H1 (cell line): Measurements from ENCODE around the gene GAS7. TPM values are rescaled to one million over a fixed set of nuclear protein-coding genes. Genes with fewer than 3 reads are reported as not detected.

ENCODE experiments used
- polyA plus RNA-seq, 7 experiments: library from polyadenylated mRNA; depleted of rRNA in 3 of 7; stranded (reverse) in 5 of 7; unstranded in 2 of 7; fragments of >200 nt in 5 of 7; fragments of 200-250 nt in 2 of 7; gene quantifications; 1 replicate in 5 of 7; 2 replicates in 1 of 7; 4 replicates in 1 of 7; pipeline versions ENCODE4 v1.2.1 to v1.2.3, GENCODE V29; 2011 to 2013; ENCODE audit warnings: missing spikeins in 2 of 7, mixed read lengths in 2 of 7
- total RNA-seq: library from RNA; stranded (reverse); fragmentation: NEBNext Ultra II Directional; extraction: Animal tissue kit (Norgen Biotek cat#: 25700); gene quantifications from 2 replicates; pipeline ENCODE4 v1.2.1, GENCODE V29; 2021
- TF ChIP-seq, protein P1 (sequence below): IDR thresholded peaks from 2 replicates; pipeline ENCODE4 v1.6.1; 2012; ENCODE audit warnings: low read length, inconsistent platforms

The GAS7 gene
- total and polyA plus RNA-seq, 2 of the 8 experiments (the other 6 are each of a cell fraction or from before 2014, with no cell fraction given) = 5.0 to 14.5 TPM

DNA sequence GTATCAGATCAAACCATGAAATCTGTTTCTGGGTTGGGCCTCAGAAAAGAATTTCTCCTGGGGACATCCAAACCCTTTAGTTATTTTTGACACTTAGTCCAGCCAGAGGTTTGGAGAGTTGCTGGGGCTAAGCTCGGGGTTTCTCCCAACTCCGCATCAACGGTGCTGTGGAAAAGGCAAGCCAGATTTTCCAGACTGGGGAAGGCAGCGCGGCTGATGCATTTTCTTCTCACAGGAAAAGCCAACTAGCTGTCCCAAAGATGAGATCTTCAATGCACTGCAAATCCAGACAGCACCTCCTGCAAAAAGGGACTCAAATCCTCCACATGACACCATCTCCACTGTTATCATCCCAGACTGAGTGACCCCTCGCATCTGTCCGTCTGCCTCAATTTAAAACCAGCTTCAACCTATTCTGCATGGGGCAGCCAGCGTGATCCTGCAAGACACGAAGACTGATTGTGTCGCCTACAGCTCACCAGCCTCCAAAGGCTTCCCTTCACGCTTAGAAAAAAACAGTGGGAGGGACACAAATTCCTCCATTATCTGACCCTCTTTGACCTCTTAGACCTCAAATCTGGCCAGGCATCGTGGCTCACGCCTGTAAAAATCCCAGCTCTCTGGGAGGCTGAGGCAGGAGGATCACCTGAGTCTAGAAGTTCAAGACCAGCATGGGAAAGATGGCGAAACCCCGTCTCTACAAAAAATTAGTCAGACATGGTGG, 62.0 kb downstream of the GAS7 start (continued):
- TF ChIP-seq, protein P1, sequence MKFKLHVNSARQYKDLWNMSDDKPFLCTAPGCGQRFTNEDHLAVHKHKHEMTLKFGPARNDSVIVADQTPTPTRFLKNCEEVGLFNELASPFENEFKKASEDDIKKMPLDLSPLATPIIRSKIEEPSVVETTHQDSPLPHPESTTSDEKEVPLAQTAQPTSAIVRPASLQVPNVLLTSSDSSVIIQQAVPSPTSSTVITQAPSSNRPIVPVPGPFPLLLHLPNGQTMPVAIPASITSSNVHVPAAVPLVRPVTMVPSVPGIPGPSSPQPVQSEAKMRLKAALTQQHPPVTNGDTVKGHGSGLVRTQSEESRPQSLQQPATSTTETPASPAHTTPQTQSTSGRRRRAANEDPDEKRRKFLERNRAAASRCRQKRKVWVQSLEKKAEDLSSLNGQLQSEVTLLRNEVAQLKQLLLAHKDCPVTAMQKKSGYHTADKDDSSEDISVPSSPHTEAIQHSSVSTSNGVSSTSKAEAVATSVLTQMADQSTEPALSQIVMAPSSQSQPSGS = no peak
